Naive thymus-derived CD4-positive, alpha-beta T cell (primary cell): ENCODE results near the gene NOX5. TPM values are rescaled to one million over a fixed set of nuclear protein-coding genes. Genes with fewer than 3 reads are reported as not detected.

ENCODE experiments used
- ATAC-seq: fragments of 150-1000 bp; cut with Tn5 transposase; 2 replicates; pipeline ENCODE4 v1.10.0; 2021; ENCODE audit warnings: mild to moderate bottlenecking, moderate library complexity
- CTCF ChIA-PET: fragments of 350-600 bp; sonication (Branson Sonifier 250); formaldehyde crosslinking; loops from one replicate; lab custom pipeline; 2021; ENCODE audit warnings: antibody characterized with exemption; lab: Charles Lee
- POLR2A ChIA-PET: fragments of 350-600 bp; sonication (Branson Sonifier 250); formaldehyde crosslinking; loops from one replicate; lab custom pipeline; 2021; ENCODE audit warnings: antibody characterized with exemption, inconsistent platforms; lab: Charles Lee
- DNase-seq, 9 donors: peaks; one replicate each; pipeline versions ENCODE4 v3.0.0 to v3.0.0-alpha.2; 2020 to 2022; ENCODE audit warnings: mixed read lengths in 1 of 9
- H3K27ac ChIP-seq: one replicate; pipeline ENCODE4 v1.7.0; 2013; ENCODE audit warnings: mild to moderate bottlenecking, low read depth, low read length, moderate library complexity
- H3K27me3 ChIP-seq, 2 donors: one replicate each; pipeline ENCODE4 v1.7.0; 2013; ENCODE audit warnings: low read length in 2 of 2, mild to moderate bottlenecking in 2 of 2, moderate library complexity in 2 of 2; ENCODE audit not compliant: control insufficient read depth in 2 of 2, insufficient read depth in 2 of 2
- H3K36me3 ChIP-seq, 3 experiments: 1 replicate in 2 of 3; 2 replicates in 1 of 3; pipeline ENCODE4 v1.7.0; 2013; ENCODE audit warnings: low read length in 3 of 3, mild to moderate bottlenecking in 3 of 3, moderate library complexity in 1 of 3; ENCODE audit not compliant: insufficient read depth in 3 of 3, control insufficient read depth in 2 of 3
- H3K4me1 ChIP-seq, 2 donors: one replicate each; pipeline ENCODE4 v1.7.0; 2013; ENCODE audit warnings: low read length in 2 of 2, mild to moderate bottlenecking in 2 of 2, moderate library complexity in 1 of 2; ENCODE audit not compliant: control insufficient read depth in 2 of 2, insufficient read depth in 2 of 2
- H3K4me3 ChIP-seq: 2 replicates; pipeline ENCODE4 v1.7.0; 2013; ENCODE audit warnings: mild to moderate bottlenecking, low read length
- H3K9me3 ChIP-seq, 3 experiments: 1 replicate in 2 of 3; 2 replicates in 1 of 3; pipeline ENCODE4 v1.7.0; 2013; ENCODE audit warnings: low read length in 3 of 3; ENCODE audit not compliant: control insufficient read depth in 2 of 3
- H3K27ac Mint-ChIP-seq, 9 donors: one replicate each; pipeline ENCODE4 v1.8.0; 2020 to 2022; ENCODE audit warnings: mixed read lengths in 9 of 9, mild to moderate bottlenecking in 8 of 9, moderate library complexity in 5 of 9, inconsistent platforms in 2 of 9
- H3K27me3 Mint-ChIP-seq, 5 donors: one replicate each; pipeline ENCODE4 v1.8.0; 2021 to 2022; ENCODE audit warnings: mixed read lengths in 5 of 5, mild to moderate bottlenecking in 1 of 5
- H3K36me3 Mint-ChIP-seq, 5 donors: one replicate each; pipeline ENCODE4 v1.8.0; 2020 to 2022; ENCODE audit warnings: mixed read lengths in 5 of 5, mild to moderate bottlenecking in 3 of 5, inconsistent platforms in 1 of 5
- H3K4me1 Mint-ChIP-seq, 7 donors: one replicate each; pipeline ENCODE4 v1.8.0; 2020 to 2022; ENCODE audit warnings: mixed read lengths in 7 of 7, mild to moderate bottlenecking in 3 of 7, inconsistent platforms in 1 of 7
- H3K4me3 Mint-ChIP-seq, 10 donors: one replicate each; pipeline ENCODE4 v1.8.0; 2020 to 2022; ENCODE audit warnings: mild to moderate bottlenecking in 10 of 10, mixed read lengths in 10 of 10, moderate library complexity in 6 of 10, inconsistent platforms in 2 of 10
- H3K9me3 Mint-ChIP-seq, 11 donors: one replicate each; pipeline ENCODE4 v1.8.0; 2020 to 2022; ENCODE audit warnings: mixed read lengths in 11 of 11, mild to moderate bottlenecking in 4 of 11, inconsistent platforms in 1 of 11, moderate library complexity in 1 of 11
- intact Hi-C, 2 donors: fragments of 100-400 bp; cut with micrococcal nuclease; formaldehyde crosslinking; loops; one replicate each; pipeline ENCODE4 v1.15.1; 2023
- polyA plus RNA-seq, 2 donors: library from polyadenylated mRNA; unstranded; fragments of 300-500 nt; fragmentation: Illumina TruSeq; gene quantifications; one replicate each; pipeline ENCODE4 v1.2.3, GENCODE V29; 2021
- total RNA-seq, 6 experiments: library from RNA in 5 of 6; stranded (reverse) in 5 of 6; gene quantifications; 1 replicate in 5 of 6; 2 replicates in 1 of 6; pipeline ENCODE4 v1.2.3 and lab custom pipeline; 2021 to 2026

Gene NOX5
- total and polyA plus RNA-seq, 7 experiments from 2014 or later = 0.05 TPM; not detected in 6

- H3K9me3 ChIP-seq = no peaks in the 10 kb centered on the region
- ATAC-seq = no peak
- H3K36me3 ChIP-seq = no peaks in the 10 kb centered on the region
- H3K27me3 ChIP-seq = no peaks in the 10 kb centered on the region
- Mint-ChIP-seq H3K4me3 (no peak overlapping the region), H3K9me3 (no peaks in the 10 kb centered on the region), H3K36me3 (no peaks in the 10 kb centered on the region), H3K27ac (no peak overlapping the region), H3K4me1 (peaks cover 0 to 3% (median 0%) of the 10 kb centered on the region in 7 donors), H3K27me3 (peaks cover 0 to 19% (median 6%) of the 10 kb centered on the region in 5 donors)
- H3K4me1 ChIP-seq = no peaks in the 10 kb centered on the region
- no peak overlapping the region for H3K27ac ChIP-seq
- intact Hi-C loops = no loop called here
- ChIA-PET POLR2A (no interaction called here), CTCF (no interaction called here)
- DNase-seq = no peak
- H3K4me3 ChIP-seq = no peak overlapping the region
Measured at GRCh38 chr15:69095274-69095673, 80.8 kb downstream of the NOX5 start.

- Histone ChIP-seq H3K4me1 (no peaks in the 10 kb centered on the region), H3K9me3 (no peaks in the 10 kb centered on the region), H3K4me3 (no peak overlapping the region), H3K27ac (no peak overlapping the region), H3K27me3 (no peaks in the 10 kb centered on the region), H3K36me3 (no peaks in the 10 kb centered on the region)
- Mint-ChIP-seq H3K9me3 (no peaks in the 10 kb centered on the region), H3K27ac (no peak overlapping the region), H3K27me3 (peaks cover 0 to 17% (median 6%) of the 10 kb centered on the region in 5 donors), H3K36me3 (no peaks in the 10 kb centered on the region), H3K4me1 (peaks cover 0 to 1% (median 0%) of the 10 kb centered on the region in 7 donors), H3K4me3 (no peak overlapping the region)
- POLR2A ChIA-PET = no interaction called here
- ATAC-seq = no peak
- CTCF ChIA-PET = no interaction called here
- intact Hi-C loops = no loop called here
- DNase-seq = no peak
Measured at GRCh38 chr15:69096196-69096595, 81.7 kb downstream of the NOX5 start.

GRCh38 chr15:69096626-69097025, 82.1 kb downstream of the NOX5 start:
- Histone ChIP-seq H3K36me3 (no peaks in the 10 kb centered on the region), H3K27ac (no peak overlapping the region), H3K9me3 (no peaks in the 10 kb centered on the region), H3K4me1 (no peaks in the 10 kb centered on the region), H3K4me3 (no peak overlapping the region), H3K27me3 (no peaks in the 10 kb centered on the region)
- ATAC-seq (no peak), DNase-seq (no peak)
- intact Hi-C loops = no loop called here
- Mint-ChIP-seq H3K27me3 (peaks cover 0 to 21% (median 2%) of the 10 kb centered on the region in 5 donors), H3K4me1 (peaks cover 0 to 1% (median 0%) of the 10 kb centered on the region in 7 donors), H3K27ac (no peak overlapping the region), H3K36me3 (no peaks in the 10 kb centered on the region), H3K9me3 (no peaks in the 10 kb centered on the region), H3K4me3 (no peak overlapping the region)
- ChIA-PET CTCF (no interaction called here), POLR2A (no interaction called here)

GRCh38 chr15:69098771-69099170, 84.3 kb downstream of the NOX5 start:
- Mint-ChIP-seq H3K9me3 (peaks cover 0 to 2% (median 0%) of the 10 kb centered on the region in 11 donors), H3K36me3 (no peaks in the 10 kb centered on the region), H3K4me3 (no peak overlapping the region), H3K27ac (no peak overlapping the region), H3K27me3 (peaks cover 0 to 25% (median 0%) of the 10 kb centered on the region in 5 donors), H3K4me1 (peaks cover 0 to 4% (median 0%) of the 10 kb centered on the region in 7 donors)
- ATAC-seq (no peak), DNase-seq (no peak)
- intact Hi-C loops = no loop called here
- POLR2A ChIA-PET = no interaction called here
- no peaks in the 10 kb centered on the region for H3K9me3 ChIP-seq
- H3K4me3 ChIP-seq = no peak overlapping the region
- H3K36me3 ChIP-seq = no peaks in the 10 kb centered on the region
- H3K27ac ChIP-seq = no peak overlapping the region
- peaks cover 0 to 13% of the 10 kb centered on the region in 2 donors for H3K4me1 ChIP-seq
- no peaks in the 10 kb centered on the region for H3K27me3 ChIP-seq
- CTCF ChIA-PET = no interaction called here

- ChIA-PET POLR2A (no interaction called here), CTCF (no interaction called here)
- intact Hi-C loops = no loop called here
- H3K27me3 ChIP-seq = no peaks in the 10 kb centered on the region
- H3K4me3 Mint-ChIP-seq = no peak overlapping the region
- H3K9me3 Mint-ChIP-seq = peaks cover 0 to 2% (median 0%) of the 10 kb centered on the region in 11 donors
- no peaks in the 10 kb centered on the region for H3K36me3 ChIP-seq
- H3K36me3 Mint-ChIP-seq = no peaks in the 10 kb centered on the region
- ATAC-seq (no peak), DNase-seq (no peak)
- peaks cover 0 to 23% of the 10 kb centered on the region in 2 donors for H3K4me1 ChIP-seq
- H3K27ac ChIP-seq = no peak overlapping the region
- H3K27me3 Mint-ChIP-seq = peaks cover 0 to 23% (median 0%) of the 10 kb centered on the region in 5 donors
- no peak overlapping the region for H3K4me3 ChIP-seq
- peaks cover 0 to 7% (median 0%) of the 10 kb centered on the region in 7 donors for H3K4me1 Mint-ChIP-seq
- no peaks in the 10 kb centered on the region for H3K9me3 ChIP-seq
- no peak overlapping the region for H3K27ac Mint-ChIP-seq
Measured at GRCh38 chr15:69099941-69100340, 85.4 kb downstream of the NOX5 start.

- ATAC-seq (no peak), DNase-seq (no peak)
- POLR2A ChIA-PET = no interaction called here
- Mint-ChIP-seq H3K4me1 (peaks cover 0 to 7% (median 0%) of the 10 kb centered on the region in 7 donors), H3K27ac (no peak overlapping the region), H3K4me3 (no peak overlapping the region), H3K9me3 (peaks cover 0 to 2% (median 0%) of the 10 kb centered on the region in 11 donors), H3K36me3 (no peaks in the 10 kb centered on the region), H3K27me3 (peaks cover 0 to 19% (median 0%) of the 10 kb centered on the region in 5 donors)
- Histone ChIP-seq H3K4me1 (peaks cover 0 to 23% of the 10 kb centered on the region in 2 donors), H3K9me3 (no peaks in the 10 kb centered on the region), H3K4me3 (no peak overlapping the region), H3K36me3 (no peaks in the 10 kb centered on the region), H3K27ac (no peak overlapping the region), H3K27me3 (no peaks in the 10 kb centered on the region)
- intact Hi-C loops = no loop called here
- CTCF ChIA-PET = no interaction called here
Measured at GRCh38 chr15:69100821-69101220, 86.3 kb downstream of the NOX5 start.

GRCh38 chr15:69104050-69104750, 89.7 kb downstream of the NOX5 start:
- no peak overlapping the region for H3K27ac Mint-ChIP-seq
- no peaks in the 10 kb centered on the region for H3K36me3 Mint-ChIP-seq
- CTCF ChIA-PET = no interaction called here
- Histone ChIP-seq H3K9me3 (no peaks in the 10 kb centered on the region), H3K27ac (no peak overlapping the region), H3K4me3 (no peak overlapping the region), H3K4me1 (peaks cover 0 to 23% of the 10 kb centered on the region in 2 donors), H3K36me3 (no peaks in the 10 kb centered on the region), H3K27me3 (no peaks in the 10 kb centered on the region)
- DNase-seq = no peak
- intact Hi-C loops = no loop called here
- H3K27me3 Mint-ChIP-seq = peaks cover 0 to 27% (median 0%) of the 10 kb centered on the region in 5 donors
- H3K4me3 Mint-ChIP-seq = no peak overlapping the region
- H3K4me1 Mint-ChIP-seq = peaks cover 0 to 9% (median 0%) of the 10 kb centered on the region in 7 donors
- peaks cover 0 to 2% (median 0%) of the 10 kb centered on the region in 11 donors for H3K9me3 Mint-ChIP-seq
- no peak for ATAC-seq
- POLR2A ChIA-PET = no interaction called here
